Measurements from ENCODE around the gene GEMIN4. TPM values are rescaled to one million over a fixed set of nuclear protein-coding genes. Genes with fewer than 3 reads are reported as not detected.
"Not testable (repeated sequence)": the region's sequence is repeated elsewhere in the genome, so short reads cannot be mapped to it uniquely, and the experiment has no call there.

Gene GEMIN4
- total RNA-seq, 1 donor from 2014 or later, result 12.2 TPM

- not testable (repeated sequence) for ATAC-seq (ENCODE audit: poor library complexity)
Measured at GRCh38 chr17:785901-786300, 33.8 kb upstream of the GEMIN4 start.

GRCh38 chr17:784143-784542 lies 32.1 kb upstream of the GEMIN4 start:
- intact Hi-C loops (cut with DNase I), result no loop called here
- DNase-seq, result no peak
- ATAC-seq (ENCODE audit: poor library complexity), result no peak

More at GRCh38 chr17:785901-786300, 33.8 kb upstream of the GEMIN4 start:
- intact Hi-C loops (cut with DNase I); DNase-seq: not testable (repeated sequence)

- peak; percentile 98 for DNase-seq
- peak; percentile 99 for ATAC-seq (ENCODE audit: poor library complexity)
- intact Hi-C loops (cut with DNase I), result no loop called here
Measured at GRCh38 chr17:781805-782731, 30.0 kb upstream of the GEMIN4 start, which contains the start of the genes GLOD4 and MRM3. GLOD4 (minus strand) TSS chr17:782280; CDS start chr17:782255, 25 bp downstream. MRM3 (plus strand) TSS chr17:782353; CDS start chr17:782379, 26 bp downstream.

GRCh38 chr17:778096-778495 lies 26.0 kb upstream of the GEMIN4 start:
- no peak for ATAC-seq (ENCODE audit: poor library complexity)
- no peak for DNase-seq
- intact Hi-C loops (cut with DNase I), result no loop called here

GRCh38 chr17:774313-774584 lies 22.2 kb upstream of the GEMIN4 start:
- ATAC-seq (ENCODE audit: poor library complexity) (no peak), DNase-seq (no peak)
- intact Hi-C loops (cut with DNase I), result no loop called here

- ATAC-seq (ENCODE audit: poor library complexity), result no peak
- intact Hi-C loops (cut with DNase I), result no loop called here
- no peak for DNase-seq
Measured at GRCh38 chr17:773467-774312, 21.6 kb upstream of the GEMIN4 start.

- intact Hi-C loops (cut with DNase I), result no loop called here
- DNase-seq, result no peak
- no peak for ATAC-seq (ENCODE audit: poor library complexity)
Measured at GRCh38 chr17:773016-773415, 21.0 kb upstream of the GEMIN4 start.

- ATAC-seq (ENCODE audit: poor library complexity), result peak; percentile 57
- intact Hi-C loops (cut with DNase I), result no loop called here
- DNase-seq, result no peak
Measured at GRCh38 chr17:767076-767475, 15.0 kb upstream of the GEMIN4 start.

GRCh38 chr17:760371-760770 lies 8.3 kb upstream of the GEMIN4 start:
- peak; percentile 87 for ATAC-seq (ENCODE audit: poor library complexity)
- DNase-seq, result peak; percentile 60
- intact Hi-C loops (cut with DNase I), result no loop called here

GRCh38 chr17:759964-760363 lies 7.9 kb upstream of the GEMIN4 start:
- intact Hi-C loops (cut with DNase I), result no loop called here
- ATAC-seq (ENCODE audit: poor library complexity) (peak; percentile 14), DNase-seq (no peak)

GRCh38 chr17:756010-756567 lies 4.0 kb upstream of the GEMIN4 start:
- ATAC-seq (ENCODE audit: poor library complexity); intact Hi-C loops (cut with DNase I); DNase-seq: not testable (repeated sequence)

- DNase-seq; intact Hi-C loops (cut with DNase I); ATAC-seq (ENCODE audit: poor library complexity): not testable (repeated sequence)
Measured at GRCh38 chr17:755319-755961, 3.4 kb upstream of the GEMIN4 start.

- intact Hi-C loops (cut with DNase I), result no loop called here
- DNase-seq (no peak), ATAC-seq (ENCODE audit: poor library complexity) (no peak)
Measured at GRCh38 chr17:753418-753817, 1.4 kb upstream of the GEMIN4 start.

- intact Hi-C loops (cut with DNase I), result no loop called here
- peak; percentile 82 for ATAC-seq (ENCODE audit: poor library complexity)
- DNase-seq, result peak; percentile 88
Measured at GRCh38 chr17:752620-753219, 656 bp upstream of the GEMIN4 start.

- DNase-seq, result peak; percentile 55
- intact Hi-C loops (cut with DNase I), result no loop called here
- peak; percentile 8 for ATAC-seq (ENCODE audit: poor library complexity)
Measured at GRCh38 chr17:751269-752001, 629 bp downstream of the GEMIN4 start.

- no peak for ATAC-seq (ENCODE audit: poor library complexity)
- intact Hi-C loops (cut with DNase I), result no loop called here
Measured at GRCh38 chr17:750431-751037, 1.5 kb downstream of the GEMIN4 start.

GRCh38 chr17:749359-749758 lies 2.7 kb downstream of the GEMIN4 start:
- intact Hi-C loops (cut with DNase I); ATAC-seq (ENCODE audit: poor library complexity): not testable (repeated sequence)

More at GRCh38 chr17:750431-751037, 1.5 kb downstream of the GEMIN4 start:
- no peak for DNase-seq

More at GRCh38 chr17:749359-749758, 2.7 kb downstream of the GEMIN4 start:
- not testable (repeated sequence) for DNase-seq

Measured in Right ventricle myocardium superior (tissue), 1 donor.